Skeletal muscle cell (primary cell): ENCODE measurements around the gene PRCP.
"Not testable (repeated sequence)": the region's sequence is repeated elsewhere in the genome, so short reads cannot be mapped to it uniquely, and the experiment has no call there.

Source experiments
- DNase-seq: peaks from one replicate; pipeline ENCODE4 v3.0.0-alpha.2; 2010; ENCODE audit warnings: low read depth
- H3K4me3 ChIP-seq: 2 replicates; pipeline ENCODE4 v1.5.1; 2011; ENCODE audit warnings: low read depth, mild to moderate bottlenecking, control low read depth, low read length, moderate library complexity

Gene PRCP

GRCh38 chr11:82883853-82884252 lies 16.4 kb downstream of the PRCP start:
- DNase-seq = no peak
- no peak overlapping the region for H3K4me3 ChIP-seq

DNA sequence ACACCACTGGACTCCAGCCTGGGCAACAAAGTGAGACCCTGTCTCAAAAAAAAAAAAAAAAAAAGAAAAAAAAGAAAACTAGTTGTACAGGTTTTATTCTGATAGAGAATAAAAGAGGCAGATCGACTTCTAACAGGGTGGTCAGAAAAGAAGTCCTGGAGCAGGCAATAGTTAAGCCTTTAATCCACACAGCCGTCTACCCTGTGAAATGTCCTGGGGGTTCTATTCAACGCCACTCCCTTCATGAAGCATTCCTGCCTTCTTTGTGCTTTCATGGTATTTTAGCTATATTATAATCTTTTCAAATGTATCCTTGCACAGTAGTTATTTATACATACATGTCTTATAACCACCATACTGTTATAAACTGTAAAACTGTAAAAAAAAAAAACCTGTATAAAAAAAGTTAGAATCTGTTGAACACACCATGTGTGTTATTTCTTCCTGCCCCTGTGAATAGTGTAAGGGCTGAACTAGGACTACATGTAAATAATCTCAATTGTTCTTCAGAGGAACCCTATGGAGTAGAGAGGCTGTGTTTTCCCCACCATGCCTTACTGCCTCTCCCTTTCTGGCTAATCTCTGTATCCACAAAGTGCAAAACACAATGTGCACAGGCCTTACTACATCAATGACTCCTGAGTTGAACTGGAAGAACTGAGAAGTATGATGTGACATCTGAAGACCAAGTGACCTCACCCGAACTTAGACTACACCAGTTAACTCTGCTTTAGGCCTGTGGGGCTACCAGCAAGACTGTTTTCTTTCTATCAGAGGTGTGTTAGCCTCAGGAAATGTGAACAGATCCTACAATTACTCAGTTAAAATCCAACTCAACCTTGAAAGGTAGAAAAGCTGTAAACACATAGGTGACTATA lies 25.3 kb downstream of the PRCP start:
- no peak overlapping the region for H3K4me3 ChIP-seq
- no peak for DNase-seq

DNA sequence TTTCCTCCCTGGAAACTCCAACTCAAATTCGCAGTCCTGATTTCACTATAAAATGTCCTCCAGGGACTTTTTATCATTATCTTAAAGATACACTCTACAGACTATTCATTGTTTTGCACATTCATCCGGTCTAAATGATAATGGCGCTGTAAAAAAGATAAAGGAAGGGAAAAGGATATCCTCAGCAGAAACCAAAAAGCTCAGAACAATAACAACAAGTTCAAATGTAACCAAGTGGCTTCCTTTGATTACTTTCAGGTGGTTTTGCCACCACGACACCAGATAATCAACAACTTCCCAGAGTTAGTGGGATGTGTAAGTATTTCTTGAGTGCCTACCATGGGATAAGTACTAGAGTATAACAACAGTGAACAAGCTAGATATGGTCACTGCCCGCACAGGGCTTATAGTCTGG lies 26.3 kb downstream of the PRCP start:
- DNase-seq = no peak

GRCh38 chr11:82872377-82873150 lies 27.7 kb downstream of the PRCP start:
- no peak for DNase-seq
- no peak overlapping the region for H3K4me3 ChIP-seq

More for the DNA sequence above, 26.3 kb downstream of the PRCP start:
- no peak overlapping the region for H3K4me3 ChIP-seq

- no peak overlapping the region for H3K4me3 ChIP-seq
- no peak for DNase-seq
Measured at GRCh38 chr11:82871646-82872045, 28.6 kb downstream of the PRCP start.

- H3K4me3 ChIP-seq = no peak overlapping the region
- no peak for DNase-seq
Measured at GRCh38 chr11:82869657-82870056, 30.6 kb downstream of the PRCP start.

- no peak overlapping the region for H3K4me3 ChIP-seq
- peak; percentile 35 for DNase-seq
Measured at GRCh38 chr11:82867495-82868082, 32.6 kb downstream of the PRCP start.

GRCh38 chr11:82865841-82866240 lies 34.4 kb downstream of the PRCP start:
- DNase-seq = no peak
- H3K4me3 ChIP-seq = no peak overlapping the region

DNA sequence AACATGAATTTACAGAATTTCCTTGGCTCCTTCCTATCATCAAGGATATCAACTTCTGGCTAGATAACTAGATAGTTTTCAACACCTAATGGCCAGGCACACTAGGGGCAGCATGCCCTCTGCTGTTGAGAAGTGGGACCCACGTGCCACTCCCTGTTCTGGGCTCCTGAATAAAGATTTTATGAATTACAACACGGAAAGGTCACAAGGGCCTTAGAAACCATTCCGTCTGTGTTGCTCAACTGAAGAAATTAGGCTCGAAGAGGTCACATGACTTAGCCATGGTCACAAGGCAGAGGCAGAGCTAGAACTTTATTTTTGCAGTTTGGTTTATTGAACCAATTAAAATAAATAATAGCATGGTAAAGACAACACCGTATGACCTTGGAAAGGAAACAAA lies 36.0 kb downstream of the PRCP start:
- H3K4me3 ChIP-seq = no peak overlapping the region
- DNase-seq = no peak

DNA sequence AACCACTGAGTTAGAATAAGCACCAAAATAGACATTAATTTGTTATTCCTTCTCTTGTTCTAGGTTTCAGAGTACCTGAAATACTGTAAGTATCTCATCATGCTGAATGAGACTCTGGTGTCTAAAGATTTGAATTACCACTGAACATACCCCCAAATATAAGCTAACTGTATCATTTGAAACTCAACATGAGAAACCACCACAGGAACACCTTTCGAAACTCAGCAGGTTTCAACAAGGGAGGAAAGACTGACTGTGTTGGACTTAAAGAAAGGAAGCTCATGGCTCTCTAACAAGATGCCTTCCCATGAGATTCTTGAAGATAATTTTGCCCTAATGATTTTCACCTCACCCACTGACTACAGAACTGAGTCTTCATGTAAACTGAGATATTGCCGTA lies 37.0 kb downstream of the PRCP start:
- H3K4me3 ChIP-seq = no peak overlapping the region
- DNase-seq = no peak

DNA sequence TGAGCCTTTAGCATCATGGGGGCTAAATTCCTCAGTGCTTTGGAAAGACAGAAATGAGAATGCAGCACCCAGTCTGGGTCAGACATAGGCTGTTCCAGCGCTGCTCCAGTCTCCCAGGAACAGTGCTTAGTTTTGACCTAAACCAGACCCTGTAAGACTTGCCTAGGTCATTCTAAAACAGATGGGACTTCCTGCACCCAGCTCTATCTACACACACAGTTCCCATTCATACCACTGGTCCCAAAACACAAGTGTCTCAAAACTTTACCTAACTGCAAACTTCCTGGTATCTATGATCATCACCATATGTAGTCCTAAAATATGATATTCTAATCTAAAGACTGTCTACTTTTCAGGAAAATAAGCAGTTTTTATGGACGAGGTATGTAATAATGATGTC lies 37.9 kb downstream of the PRCP start:
- no peak for DNase-seq
- H3K4me3 ChIP-seq = no peak overlapping the region

DNA sequence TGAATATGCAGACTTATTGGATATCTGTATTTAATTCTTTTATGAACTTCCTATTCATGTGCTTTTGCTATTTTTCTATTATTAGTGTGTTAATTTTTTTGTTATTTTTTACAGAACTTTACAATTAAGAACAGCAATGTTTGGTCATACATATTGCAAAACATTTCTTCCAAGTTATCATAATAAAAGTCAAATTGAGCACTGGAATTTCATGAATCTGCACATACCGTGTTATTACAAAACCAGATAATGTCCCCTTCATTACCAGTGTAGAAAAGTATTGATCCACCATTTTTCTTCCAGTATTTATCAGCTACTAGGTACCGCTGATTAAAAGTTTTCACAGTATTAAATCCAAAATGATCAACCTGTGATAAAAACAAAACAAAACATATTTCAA lies 40.5 kb downstream of the PRCP start:
- DNase-seq = no peak
- no peak overlapping the region for H3K4me3 ChIP-seq

DNA sequence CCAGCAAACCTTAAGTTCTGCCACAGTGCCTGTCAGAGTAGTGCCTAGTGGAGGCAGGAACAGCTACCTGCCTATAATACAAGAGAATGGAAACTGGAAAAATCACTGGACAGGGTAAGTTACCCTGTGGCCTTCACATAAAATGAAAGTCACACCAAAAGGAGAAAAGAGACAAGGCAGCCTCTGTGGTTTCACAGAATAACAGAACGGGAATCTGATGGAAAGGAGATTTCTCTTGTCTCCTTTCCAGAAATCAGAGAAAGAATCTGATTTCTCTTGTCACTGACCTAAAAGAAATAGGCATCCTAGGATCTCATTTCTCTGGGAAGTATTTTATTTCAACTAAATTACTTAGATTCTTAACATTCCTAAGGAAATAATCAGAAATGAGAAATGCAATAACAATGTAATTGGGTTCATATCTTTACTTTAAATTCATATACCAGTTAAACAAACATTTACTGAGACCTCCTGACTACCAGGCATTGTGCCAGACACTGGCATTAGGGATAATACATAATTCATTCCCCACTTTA lies 41.6 kb downstream of the PRCP start:
- DNase-seq = peak; percentile 23
- no peak overlapping the region for H3K4me3 ChIP-seq

DNA sequence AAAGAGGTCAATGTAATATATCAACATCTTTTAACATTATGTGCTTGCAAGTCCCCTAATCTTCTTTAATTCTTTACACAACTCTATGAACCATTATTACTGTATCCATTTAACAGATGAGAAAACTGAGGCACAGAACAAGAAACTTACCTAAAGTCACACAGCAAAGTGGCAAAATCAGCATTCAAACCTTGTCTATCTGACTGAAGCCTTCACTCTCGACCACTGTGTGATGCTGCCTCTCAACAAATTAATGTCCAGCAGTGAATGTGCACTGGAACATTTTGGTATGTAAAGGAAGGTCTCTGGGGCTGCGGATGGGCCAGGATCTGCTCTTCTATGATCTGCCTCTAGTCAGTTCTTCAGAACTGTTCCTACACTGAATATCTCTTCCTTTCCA lies 42.1 kb downstream of the PRCP start:
- no peak for DNase-seq
- H3K4me3 ChIP-seq = no peak overlapping the region

- no peak for DNase-seq
- H3K4me3 ChIP-seq = no peak overlapping the region
Measured at GRCh38 chr11:82857145-82857544, 43.1 kb downstream of the PRCP start.

DNA sequence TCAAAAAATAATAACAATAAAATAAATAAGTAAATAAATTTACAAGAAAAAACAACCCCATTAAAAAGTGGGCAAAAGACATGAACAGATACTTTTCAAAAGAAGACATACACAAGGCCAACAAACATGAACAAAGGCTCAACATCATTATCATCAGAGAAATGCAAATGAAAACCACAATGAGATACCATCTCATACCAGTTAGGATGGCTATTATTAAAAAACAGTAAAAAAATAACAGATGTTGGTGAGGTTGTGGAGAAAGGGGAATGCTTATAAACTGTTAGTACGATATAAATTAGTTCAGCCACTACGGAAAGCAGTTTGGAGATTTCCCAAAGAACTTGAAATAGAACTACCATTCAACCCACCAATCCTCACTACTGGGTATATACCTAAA lies 44.6 kb downstream of the PRCP start:
- H3K4me3 ChIP-seq = no peak overlapping the region
- DNase-seq = no peak

DNA sequence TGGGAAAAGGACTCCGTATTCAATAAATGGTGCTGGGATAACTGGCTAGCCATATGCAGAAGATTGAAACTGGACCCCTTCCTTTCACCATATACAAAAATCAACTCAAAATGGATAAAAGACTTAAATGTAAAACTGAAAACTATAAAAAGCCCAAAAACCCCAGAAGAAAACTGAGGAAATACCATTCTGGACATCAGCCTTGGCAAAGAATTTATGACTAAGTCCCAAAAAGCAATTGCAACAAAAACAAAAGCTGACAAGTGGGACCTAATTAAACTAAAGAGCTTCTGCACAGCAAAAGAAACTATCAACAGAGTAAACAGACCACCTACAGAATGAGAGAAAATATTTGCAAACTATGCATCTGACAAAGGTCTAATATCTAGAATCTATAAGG lies 45.3 kb downstream of the PRCP start:
- DNase-seq = not testable (repeated sequence)

GRCh38 chr11:82854242-82854641 lies 46.0 kb downstream of the PRCP start:
- H3K4me3 ChIP-seq = no peak overlapping the region
- DNase-seq = no peak

More for the DNA sequence above, 45.3 kb downstream of the PRCP start:
- not testable (repeated sequence) for H3K4me3 ChIP-seq

DNA sequence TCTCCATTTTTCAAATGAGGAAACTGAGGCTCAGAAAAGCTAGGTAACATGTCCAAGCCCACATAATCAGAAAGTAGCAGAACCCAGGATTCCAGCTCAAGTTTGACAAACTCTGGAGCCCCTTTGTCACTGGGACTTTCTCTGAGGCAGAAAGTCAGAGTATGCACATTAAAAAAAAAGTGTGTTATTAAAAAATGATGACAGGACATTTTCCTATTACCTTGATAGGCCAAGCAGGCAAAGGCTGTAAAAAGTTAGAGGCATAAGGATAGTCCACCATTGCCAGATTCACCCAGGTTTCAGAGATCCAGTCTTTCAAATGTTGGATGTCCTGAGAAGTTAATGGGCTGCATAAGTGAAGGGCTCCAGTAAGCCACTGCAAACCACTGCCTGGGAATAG lies 51.4 kb downstream of the PRCP start:
- H3K4me3 ChIP-seq = no peak overlapping the region
- DNase-seq = no peak
